ENCODE results near the gene EMX2.
A peak's percentile ranks its signal among the peaks of the same experiment; 100 is the strongest.

The EMX2 gene

DNA sequence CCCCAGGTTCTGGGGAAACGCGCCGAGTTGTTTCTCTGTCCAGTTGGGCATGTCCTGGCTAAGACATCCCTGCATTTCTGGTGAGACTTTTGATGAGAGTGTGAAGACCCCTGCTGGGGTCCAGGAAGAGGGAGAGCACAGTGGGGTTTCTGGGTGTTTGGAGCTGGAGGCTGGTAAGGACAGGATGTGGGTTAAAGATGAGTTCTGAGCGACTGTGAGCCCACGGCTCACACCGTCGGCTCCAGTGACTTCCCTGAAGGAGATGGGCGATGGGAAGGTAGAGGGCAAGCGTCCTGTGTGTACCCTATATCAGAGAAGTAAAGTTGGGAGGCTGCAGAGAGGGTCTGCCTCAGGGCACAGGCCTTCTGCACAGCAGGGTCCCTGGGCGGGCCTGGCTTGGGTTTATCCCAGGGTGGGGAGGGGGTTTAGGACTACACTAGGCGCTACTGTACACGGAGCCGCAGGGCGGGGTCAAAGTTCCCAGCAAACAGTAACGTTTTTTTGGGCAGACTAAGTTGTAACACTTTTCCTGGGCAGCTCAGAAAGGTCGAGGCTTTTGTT is 3.6 kb downstream of the EMX2 start:
- Histone ChIP-seq H3K36me3 (ENCODE audit: insufficient read depth, insufficient read length, low read length) (no peaks in the 10 kb centered on the region), H3K4me1 (ENCODE audit: insufficient read depth, insufficient read length) (peaks cover 4% of the 10 kb centered on the region), H3K27me3 (ENCODE audit: insufficient read depth, insufficient read length) (peaks cover 98% of the 10 kb centered on the region), H3K9me3 (ENCODE audit: insufficient read depth, low read length) (no peaks in the 10 kb centered on the region), H3K9ac (ENCODE audit: insufficient read length, low read depth) (no peak overlapping the region), H3K4me3 (ENCODE audit: insufficient read length, low read depth) (no peak overlapping the region)
- TF ChIP-seq YY1 (IDR thresholded peaks at IDR 0.05; ENCODE audit: insufficient read depth, insufficient read length) (no peak), SUZ12 (IDR thresholded peaks at IDR 0.05; ENCODE audit: extremely low read depth, insufficient read depth, insufficient read length) (no peak), ZNF274 (IDR thresholded peaks at IDR 0.05; ENCODE audit: low read depth, low read length) (no peak)
- no peak for DNase-seq (ENCODE audit: low read depth, low spot score)

DNA sequence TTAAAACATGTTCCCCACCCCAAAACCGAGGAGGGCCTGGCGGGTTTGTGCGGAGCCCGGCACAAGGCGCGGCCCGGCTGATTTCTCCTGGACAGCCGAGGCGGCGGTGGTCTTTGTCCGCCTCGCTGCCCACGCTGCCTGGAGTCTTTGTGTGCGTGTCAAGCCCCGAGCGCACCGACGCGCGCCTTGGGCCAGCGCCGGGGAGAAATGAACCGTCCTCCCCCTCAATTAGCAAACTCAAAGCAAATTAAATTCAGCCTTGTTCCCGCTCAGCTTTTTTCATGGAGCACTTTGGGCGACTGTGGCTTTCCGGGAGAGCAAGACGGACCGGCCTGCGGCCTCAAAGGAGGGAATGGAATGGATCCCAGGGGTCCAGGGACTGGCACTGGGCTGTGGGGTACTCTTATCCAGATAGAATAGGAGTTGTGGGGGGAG is 4.1 kb downstream of the EMX2 start:
- no peak overlapping the region for H3K4me3 ChIP-seq (ENCODE audit: insufficient read length, low read depth)
- H3K9ac ChIP-seq (ENCODE audit: insufficient read length, low read depth) = no peak overlapping the region
- H3K9me3 ChIP-seq (ENCODE audit: insufficient read depth, low read length) = no peaks in the 10 kb centered on the region
- H3K4me1 ChIP-seq (ENCODE audit: insufficient read depth, insufficient read length) = peaks cover 4% of the 10 kb centered on the region
- DNase-seq (ENCODE audit: low read depth, low spot score) = no peak
- TF ChIP-seq SUZ12 (IDR thresholded peaks at IDR 0.05; ENCODE audit: extremely low read depth, insufficient read depth, insufficient read length) = peak; percentile 91
- TF ChIP-seq YY1 (IDR thresholded peaks at IDR 0.05; ENCODE audit: insufficient read depth, insufficient read length) = no peak
- peaks cover 98% of the 10 kb centered on the region for H3K27me3 ChIP-seq (ENCODE audit: insufficient read depth, insufficient read length)
- H3K36me3 ChIP-seq (ENCODE audit: insufficient read depth, insufficient read length, low read length) = no peaks in the 10 kb centered on the region

DNA sequence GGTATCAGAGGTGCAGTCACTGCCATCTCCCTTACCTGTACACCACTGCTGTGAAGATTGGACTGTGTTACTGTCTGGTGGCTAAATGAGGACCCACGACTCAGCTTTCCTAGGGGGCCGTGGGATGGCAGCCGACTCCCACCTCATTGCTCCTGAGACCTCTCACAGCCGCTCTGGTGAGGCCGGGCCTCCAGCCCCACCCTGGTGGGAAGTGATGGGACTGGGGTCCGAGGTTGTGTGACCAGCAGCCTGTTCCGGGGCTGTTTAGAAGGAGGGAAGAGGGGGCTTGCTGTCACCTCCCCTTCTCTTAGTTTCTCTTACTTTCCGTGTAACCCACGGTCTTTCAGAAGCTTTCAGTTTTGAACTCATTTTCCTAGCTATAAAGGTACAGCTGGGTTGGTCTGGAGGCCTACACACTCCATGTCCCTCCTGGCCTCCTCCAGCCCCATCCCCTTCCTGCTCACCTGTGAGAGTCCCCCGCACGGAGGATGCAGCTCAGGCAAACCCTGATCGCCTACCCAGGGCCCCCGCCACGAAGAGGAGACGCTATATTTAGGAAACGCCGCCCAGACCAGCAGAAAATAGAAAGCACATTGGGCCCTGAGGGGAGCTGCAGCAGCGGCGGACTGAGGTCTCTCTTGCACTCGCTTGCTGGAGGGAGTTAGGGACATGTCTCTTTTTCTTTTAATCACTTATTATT is 4.6 kb downstream of the EMX2 start:
- H3K27me3 ChIP-seq (ENCODE audit: insufficient read depth, insufficient read length) = peaks cover 98% of the 10 kb centered on the region
- H3K36me3 ChIP-seq (ENCODE audit: insufficient read depth, insufficient read length, low read length) = no peaks in the 10 kb centered on the region
- peaks cover 7% of the 10 kb centered on the region for H3K4me1 ChIP-seq (ENCODE audit: insufficient read depth, insufficient read length)
- peak; percentile 50 for TF ChIP-seq SUZ12 (IDR thresholded peaks at IDR 0.05; ENCODE audit: extremely low read depth, insufficient read depth, insufficient read length)
- TF ChIP-seq ZNF274 (IDR thresholded peaks at IDR 0.05; ENCODE audit: low read depth, low read length) = no peak
- no peak overlapping the region for H3K4me3 ChIP-seq (ENCODE audit: insufficient read length, low read depth)
- no peak for DNase-seq (ENCODE audit: low read depth, low spot score)
- H3K9me3 ChIP-seq (ENCODE audit: insufficient read depth, low read length) = no peaks in the 10 kb centered on the region
- H3K9ac ChIP-seq (ENCODE audit: insufficient read length, low read depth) = no peak overlapping the region

DNA sequence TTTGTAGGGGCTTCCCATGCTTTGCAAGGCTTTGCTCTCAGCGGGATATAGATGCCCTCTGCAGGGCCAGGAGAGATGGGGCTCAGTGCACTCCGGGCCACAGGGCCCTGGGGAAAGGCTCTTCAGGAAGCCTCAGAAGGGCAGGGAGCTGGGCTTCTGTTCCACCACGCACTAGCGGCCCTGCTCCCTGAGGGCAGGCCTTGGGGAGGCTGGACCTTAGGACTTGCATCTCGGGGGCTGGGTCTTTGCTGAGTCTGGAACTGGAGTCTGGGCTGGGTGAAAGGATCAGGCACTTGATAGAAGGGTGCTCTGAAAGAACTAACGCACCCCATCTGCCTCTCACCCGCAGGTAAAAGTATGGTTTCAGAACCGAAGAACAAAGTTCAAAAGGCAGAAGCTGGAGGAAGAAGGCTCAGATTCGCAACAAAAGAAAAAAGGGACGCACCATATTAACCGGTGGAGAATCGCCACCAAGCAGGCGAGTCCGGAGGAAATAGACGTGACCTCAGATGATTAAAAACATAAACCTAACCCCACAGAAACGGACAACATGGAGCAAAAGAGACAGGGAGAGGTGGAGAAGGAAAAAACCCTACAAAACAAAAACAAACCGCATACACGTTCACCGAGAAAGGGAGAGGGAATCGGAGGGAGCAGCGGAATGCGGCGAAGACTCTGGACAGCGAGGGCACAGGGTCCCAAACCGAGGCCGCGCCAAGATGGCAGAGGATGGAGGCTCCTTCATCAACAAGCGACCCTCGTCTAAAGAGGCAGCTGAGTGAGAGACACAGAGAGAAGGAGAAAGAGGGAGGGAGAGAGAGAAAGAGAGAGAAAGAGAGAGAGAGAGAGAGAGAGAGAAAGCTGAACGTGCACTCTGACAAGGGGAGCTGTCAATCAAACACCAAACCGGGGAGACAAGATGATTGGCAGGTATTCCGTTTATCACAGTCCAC is 5.4 kb downstream of the EMX2 start:
- H3K27me3 ChIP-seq (ENCODE audit: insufficient read depth, insufficient read length) = peaks cover 99% of the 10 kb centered on the region
- peaks cover 13% of the 10 kb centered on the region for H3K4me1 ChIP-seq (ENCODE audit: insufficient read depth, insufficient read length)
- TF ChIP-seq YY1 (IDR thresholded peaks at IDR 0.05; ENCODE audit: insufficient read depth, insufficient read length) (no peak), ZNF274 (IDR thresholded peaks at IDR 0.05; ENCODE audit: low read depth, low read length) (no peak), SUZ12 (IDR thresholded peaks at IDR 0.05; ENCODE audit: extremely low read depth, insufficient read depth, insufficient read length) (no peak)
- no peak overlapping the region for H3K9ac ChIP-seq (ENCODE audit: insufficient read length, low read depth)
- no peak for DNase-seq (ENCODE audit: low read depth, low spot score)
- H3K4me3 ChIP-seq (ENCODE audit: insufficient read length, low read depth) = no peak overlapping the region
- no peaks in the 10 kb centered on the region for H3K9me3 ChIP-seq (ENCODE audit: insufficient read depth, low read length)
- no peaks in the 10 kb centered on the region for H3K36me3 ChIP-seq (ENCODE audit: insufficient read depth, insufficient read length, low read length)

DNA sequence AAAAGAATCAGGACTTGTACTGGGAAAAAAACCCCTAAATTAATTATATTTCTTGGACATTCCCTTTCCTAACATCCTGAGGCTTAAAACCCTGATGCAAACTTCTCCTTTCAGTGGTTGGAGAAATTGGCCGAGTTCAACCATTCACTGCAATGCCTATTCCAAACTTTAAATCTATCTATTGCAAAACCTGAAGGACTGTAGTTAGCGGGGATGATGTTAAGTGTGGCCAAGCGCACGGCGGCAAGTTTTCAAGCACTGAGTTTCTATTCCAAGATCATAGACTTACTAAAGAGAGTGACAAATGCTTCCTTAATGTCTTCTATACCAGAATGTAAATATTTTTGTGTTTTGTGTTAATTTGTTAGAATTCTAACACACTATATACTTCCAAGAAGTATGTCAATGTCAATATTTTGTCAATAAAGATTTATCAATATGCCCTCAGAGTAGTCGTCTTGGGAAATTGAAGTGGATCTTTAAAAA is 6.6 kb downstream of the EMX2 start:
- no peaks in the 10 kb centered on the region for H3K9me3 ChIP-seq (ENCODE audit: insufficient read depth, low read length)
- no peak for DNase-seq (ENCODE audit: low read depth, low spot score)
- H3K36me3 ChIP-seq (ENCODE audit: insufficient read depth, insufficient read length, low read length) = no peaks in the 10 kb centered on the region
- no peak overlapping the region for H3K4me3 ChIP-seq (ENCODE audit: insufficient read length, low read depth)
- peaks cover 15% of the 10 kb centered on the region for H3K4me1 ChIP-seq (ENCODE audit: insufficient read depth, insufficient read length)
- H3K27me3 ChIP-seq (ENCODE audit: insufficient read depth, insufficient read length) = peaks cover 100% of the 10 kb centered on the region
- no peak overlapping the region for H3K9ac ChIP-seq (ENCODE audit: insufficient read length, low read depth)
- TF ChIP-seq SUZ12 (IDR thresholded peaks at IDR 0.05; ENCODE audit: extremely low read depth, insufficient read depth, insufficient read length) (no peak), ZNF274 (IDR thresholded peaks at IDR 0.05; ENCODE audit: low read depth, low read length) (no peak), YY1 (IDR thresholded peaks at IDR 0.05; ENCODE audit: insufficient read depth, insufficient read length) (no peak)

DNA sequence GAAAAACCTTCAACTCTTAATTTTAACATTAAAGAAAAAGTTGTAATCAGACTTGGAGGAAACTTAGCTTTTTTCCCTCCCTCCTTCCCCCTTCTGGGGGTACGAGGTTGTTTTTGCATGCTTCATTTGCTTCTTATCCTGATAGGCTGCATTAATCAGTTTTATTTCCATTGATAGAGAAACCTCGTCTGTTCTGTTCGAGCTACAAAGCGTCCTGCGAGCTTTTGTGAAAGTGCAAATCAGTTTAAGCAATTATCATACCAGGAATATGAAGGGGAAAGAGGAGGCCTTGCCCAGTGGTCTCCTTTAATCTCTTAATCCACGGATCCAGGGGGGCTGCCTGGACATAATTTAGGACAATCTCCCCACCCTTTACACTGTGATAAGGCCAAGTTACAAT is 7.5 kb downstream of the EMX2 start:
- no peak for DNase-seq (ENCODE audit: low read depth, low spot score)
- H3K27me3 ChIP-seq (ENCODE audit: insufficient read depth, insufficient read length) = peaks cover 100% of the 10 kb centered on the region

More for the DNA sequence above, 7.5 kb downstream of the EMX2 start:
- Histone ChIP-seq H3K36me3 (ENCODE audit: insufficient read depth, insufficient read length, low read length) (no peaks in the 10 kb centered on the region), H3K9me3 (ENCODE audit: insufficient read depth, low read length) (no peaks in the 10 kb centered on the region), H3K4me3 (ENCODE audit: insufficient read length, low read depth) (no peak overlapping the region), H3K4me1 (ENCODE audit: insufficient read depth, insufficient read length) (peaks cover 16% of the 10 kb centered on the region), H3K9ac (ENCODE audit: insufficient read length, low read depth) (no peak overlapping the region)
- peak; percentile 2 for TF ChIP-seq SUZ12 (IDR thresholded peaks at IDR 0.05; ENCODE audit: extremely low read depth, insufficient read depth, insufficient read length)
- TF ChIP-seq ZNF274 (IDR thresholded peaks at IDR 0.05; ENCODE audit: low read depth, low read length) = no peak

Measured in NT2/D1 (cell line).